NCI-H2029 treated with DMSO at 0.1 percent for 48 hours (cell line): ENCODE data around the gene C10orf105.

Experiments used
- DNase-seq: peaks from one replicate; lab custom pipeline; 2025; lab: John Stamatoyannopoulos, UW

Gene C10orf105

DNA sequence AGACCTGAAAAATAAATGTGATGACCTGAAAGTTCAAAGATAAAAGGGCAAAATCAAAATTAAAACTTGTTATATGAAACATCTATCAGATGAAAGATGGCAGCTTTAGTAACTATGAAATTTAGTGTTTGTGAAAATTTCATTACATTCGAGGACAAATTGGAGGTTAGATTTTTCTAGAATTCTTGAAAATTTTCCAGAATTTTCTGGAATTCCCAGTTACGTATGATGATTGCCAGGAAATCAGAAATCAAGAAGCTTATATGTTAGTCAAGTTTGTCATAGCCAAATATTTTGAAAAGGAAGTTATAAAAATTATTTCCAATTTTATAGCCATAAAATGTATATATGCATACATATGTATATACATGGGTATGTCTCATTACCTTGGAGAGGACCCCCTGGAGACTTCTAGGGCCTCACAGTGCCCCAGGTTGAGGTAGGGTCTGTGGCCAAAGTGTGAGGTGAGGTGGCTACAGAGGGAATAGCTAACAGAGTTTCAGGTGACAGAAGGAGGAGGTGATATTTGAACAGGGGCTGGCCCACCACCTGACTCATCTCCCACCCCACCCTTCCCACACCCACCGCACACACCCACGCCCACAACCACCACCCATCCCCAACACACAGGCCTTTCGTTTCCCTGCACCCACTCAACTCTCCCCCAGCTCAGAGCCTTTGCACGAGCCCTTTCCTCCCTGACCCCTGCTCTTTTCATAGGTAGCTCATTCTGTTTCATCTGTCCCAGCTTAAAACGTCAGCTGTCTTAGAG, 21.5 kb downstream of the C10orf105 start:
- DNase-seq, result no peak

DNA sequence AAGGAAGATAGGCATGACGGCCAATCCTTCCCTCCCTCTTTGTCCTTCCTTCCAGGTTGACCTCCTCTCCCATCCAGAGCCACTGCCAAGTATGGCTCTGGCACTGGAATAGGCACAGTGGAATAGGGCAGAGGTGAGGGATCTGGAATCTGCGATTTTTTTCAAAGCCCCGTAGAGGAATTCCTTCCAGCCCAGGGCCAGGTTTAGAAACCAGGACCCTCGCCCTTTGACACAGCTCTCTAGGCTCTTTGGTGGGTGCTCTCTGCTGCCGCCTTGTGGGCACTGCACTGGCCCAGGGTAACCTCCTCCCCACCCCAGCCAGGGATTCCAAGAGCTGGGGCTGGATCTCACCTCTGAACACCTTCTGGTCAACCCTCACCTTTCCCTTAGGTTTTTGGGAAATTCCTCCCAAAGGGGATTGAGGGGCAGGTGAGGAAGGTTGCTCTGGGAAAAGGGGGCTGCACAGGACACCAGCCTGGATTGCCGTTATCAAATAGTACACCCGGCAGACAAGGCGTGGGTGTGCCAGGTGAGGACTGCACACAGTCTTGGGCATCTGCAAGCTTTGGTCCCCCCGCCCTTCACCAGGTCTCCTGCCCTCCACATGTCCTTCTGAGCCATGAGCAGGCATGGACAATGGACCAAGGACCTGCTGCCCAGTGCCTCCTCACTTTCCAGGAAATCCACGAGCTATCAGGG, 22.8 kb downstream of the C10orf105 start:
- no peak for DNase-seq

DNA sequence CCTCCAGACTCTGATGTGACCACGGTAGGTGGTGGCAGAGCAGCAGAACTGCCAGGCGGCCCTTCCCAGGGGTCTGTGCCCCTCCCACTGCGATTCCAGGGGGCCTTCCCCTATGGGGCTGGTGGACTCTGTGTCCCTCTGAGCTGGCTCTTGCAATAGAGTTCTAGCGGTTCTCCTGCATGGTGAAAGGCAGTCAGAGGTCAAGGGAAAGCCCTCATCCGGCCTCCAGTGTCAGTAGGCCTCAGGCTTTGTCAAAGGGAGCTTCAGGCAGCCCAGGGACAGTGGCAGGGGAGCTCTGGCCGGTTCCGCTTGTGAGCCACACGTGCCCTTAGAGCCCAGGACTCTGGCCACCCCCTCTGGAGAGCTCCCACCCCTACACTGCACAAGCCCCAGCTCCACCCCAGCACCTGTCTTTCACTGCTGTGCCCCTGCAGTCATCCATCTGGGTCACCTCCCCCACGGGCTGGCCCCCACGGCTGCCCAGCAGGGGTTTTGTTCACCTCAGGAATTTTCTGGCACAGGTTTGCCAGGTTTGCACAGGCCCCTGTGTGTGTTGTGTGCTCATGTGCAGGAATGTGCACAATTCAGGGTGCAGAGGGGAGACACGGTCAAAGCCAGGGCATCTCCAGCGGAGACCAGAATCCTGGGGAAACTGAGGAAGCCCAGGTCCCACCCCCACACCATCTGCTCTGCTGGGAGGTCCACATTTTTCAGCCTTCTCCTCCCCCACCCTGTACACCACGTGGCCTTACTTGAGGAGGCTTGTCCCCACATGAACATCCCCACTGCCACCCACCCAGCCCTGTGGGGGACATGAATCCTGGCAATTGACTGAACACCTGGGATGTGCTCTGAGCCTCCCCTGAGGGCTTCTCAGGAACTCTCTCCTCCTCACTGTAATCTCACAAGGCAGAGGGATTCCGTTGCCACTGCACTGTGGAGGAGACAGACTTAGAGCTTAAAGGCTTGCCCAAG, 23.8 kb downstream of the C10orf105 start:
- no peak for DNase-seq

DNA sequence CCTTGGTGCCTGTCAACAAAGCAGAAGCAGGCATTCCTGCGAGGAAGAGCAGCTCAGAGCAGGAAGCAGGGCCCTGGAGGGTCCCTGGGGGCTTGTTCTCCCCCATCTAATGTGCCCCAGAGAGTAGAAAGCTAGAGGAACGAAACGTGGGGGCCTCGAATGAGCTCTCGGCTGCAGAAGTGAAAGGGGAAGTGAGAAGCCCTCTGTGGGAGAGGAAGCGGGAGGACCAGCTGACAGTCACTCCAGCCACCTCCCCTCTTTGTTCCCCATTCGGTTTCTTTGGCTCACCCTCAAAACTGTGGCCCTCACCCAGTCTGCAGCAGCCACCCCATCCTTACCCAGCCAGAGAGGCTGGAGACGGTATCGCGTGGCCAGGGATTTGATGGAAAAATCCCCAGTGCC, 25.0 kb downstream of the C10orf105 start:
- DNase-seq, result no peak

DNA sequence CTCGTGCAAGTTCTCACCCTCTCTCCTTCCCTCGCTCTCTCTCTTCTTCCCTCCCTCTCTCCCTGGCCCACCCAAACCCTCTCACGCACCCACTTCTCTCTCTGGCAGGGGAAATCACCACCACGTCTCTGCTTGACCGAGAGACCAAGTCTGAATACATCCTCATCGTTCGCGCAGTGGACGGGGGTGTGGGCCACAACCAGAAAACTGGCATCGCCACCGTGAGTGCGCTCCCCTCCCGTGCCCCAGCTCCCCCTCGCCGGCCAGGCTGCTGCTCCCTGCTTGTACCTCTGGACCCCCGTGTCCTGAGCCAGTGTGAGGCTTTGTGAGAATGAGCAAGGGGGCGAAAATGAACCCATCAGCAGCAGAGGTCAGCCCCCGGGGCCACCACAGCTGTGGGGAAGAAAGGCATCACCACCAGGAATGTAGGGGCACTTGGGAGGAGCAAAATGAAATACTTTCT, 25.5 kb downstream of the C10orf105 start:
- DNase-seq, result no peak

DNA sequence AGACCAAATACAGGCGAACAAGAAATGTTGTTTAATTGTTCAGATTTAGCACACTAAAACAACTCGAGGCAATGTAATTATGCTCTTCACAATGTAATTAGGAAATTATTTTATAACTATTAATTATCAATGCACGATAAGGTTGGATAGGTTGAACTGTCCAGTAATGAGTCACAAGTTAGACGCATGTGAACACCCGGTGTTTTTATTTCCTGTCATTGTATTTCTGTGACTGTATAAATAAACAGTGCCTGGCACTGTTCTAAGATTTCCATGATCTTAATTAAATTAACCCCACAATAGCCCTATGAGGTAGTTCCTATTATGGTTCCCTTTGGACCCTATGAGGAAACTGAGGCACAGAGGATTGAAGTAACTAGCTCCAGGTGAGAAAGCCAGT, 26.2 kb downstream of the C10orf105 start:
- no peak for DNase-seq

DNA sequence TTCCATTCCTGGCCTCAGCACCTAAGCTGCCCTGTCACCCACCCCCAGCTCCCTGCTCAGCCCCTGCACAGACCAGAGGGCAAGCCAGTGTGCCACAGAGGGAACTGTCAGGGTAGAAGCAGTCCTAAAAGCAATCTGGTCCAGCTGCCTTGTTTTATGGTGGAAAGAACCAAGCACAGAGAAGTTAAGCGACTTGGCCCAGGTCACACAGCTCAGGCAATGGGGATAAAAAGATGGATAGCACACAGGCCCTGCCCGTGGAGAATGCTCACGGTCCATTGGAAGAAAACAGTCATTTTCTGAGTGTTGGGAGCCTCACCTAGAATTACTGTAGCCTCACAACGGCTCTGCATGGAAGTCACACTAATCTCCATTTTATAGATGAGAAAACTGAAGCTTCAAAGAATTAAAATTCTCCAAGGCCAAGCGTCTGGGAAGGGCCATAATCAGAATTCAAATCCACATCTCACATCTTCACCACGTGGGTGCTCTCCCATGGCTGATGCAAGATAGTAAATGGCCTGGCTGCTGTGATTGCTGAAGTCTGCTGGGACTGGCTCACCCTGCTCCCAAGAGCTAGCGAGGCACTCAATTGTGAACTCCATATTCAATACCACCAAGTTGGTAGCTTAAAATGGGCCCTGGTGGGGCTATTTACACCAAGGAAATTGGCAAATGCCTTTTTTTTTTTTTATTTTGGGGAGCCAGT, 26.8 kb downstream of the C10orf105 start:
- no peak for DNase-seq

DNA sequence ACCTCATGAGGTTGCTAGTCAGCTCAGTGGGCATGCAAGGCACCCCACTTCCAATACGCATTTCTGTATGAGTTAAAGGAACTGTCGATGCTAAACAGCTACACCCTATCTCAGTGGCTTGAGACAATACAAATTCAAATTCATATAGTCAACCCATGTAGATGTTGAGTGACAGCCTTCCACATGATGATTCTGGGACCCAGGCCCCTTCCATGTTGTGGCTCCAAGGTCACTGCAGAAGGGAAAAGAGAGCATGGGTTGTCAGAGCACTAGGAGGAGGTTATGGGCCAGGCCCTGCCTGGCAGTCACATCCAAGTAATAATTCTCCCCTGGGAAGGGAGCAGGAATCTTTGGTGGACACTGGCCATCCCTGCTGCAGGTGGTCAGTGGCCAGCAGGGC, 28.2 kb downstream of the C10orf105 start:
- DNase-seq, result no peak

DNA sequence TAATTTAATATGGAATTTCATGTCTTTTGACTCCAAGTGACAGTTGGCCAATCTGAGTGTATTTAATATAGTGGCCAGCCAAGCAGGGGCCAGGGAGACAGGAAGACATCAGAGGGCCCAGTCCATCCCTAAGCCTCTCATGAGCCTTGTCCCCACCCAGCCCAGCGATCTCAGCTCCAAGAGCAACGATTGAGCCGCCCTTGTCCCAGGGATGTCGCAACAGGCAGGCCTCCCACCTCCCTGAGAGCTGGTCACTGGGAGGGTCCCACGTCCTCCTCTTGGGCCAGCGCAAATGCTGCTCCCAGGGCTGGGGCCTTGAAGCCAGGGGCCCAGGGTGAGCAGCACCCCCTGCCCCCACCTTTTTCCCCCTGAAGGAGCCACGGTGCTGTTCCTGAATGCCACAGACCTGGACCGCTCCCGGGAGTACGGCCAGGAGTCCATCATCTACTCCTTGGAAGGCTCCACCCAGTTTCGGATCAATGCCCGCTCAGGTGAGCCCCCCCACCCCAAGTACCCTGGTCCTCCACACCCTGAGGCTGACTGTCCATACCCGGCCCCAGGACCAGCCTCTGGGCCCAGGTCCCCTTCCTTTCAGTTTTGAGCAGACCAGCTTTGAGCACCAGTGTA, 29.4 kb downstream of the C10orf105 start:
- DNase-seq, result no peak

DNA sequence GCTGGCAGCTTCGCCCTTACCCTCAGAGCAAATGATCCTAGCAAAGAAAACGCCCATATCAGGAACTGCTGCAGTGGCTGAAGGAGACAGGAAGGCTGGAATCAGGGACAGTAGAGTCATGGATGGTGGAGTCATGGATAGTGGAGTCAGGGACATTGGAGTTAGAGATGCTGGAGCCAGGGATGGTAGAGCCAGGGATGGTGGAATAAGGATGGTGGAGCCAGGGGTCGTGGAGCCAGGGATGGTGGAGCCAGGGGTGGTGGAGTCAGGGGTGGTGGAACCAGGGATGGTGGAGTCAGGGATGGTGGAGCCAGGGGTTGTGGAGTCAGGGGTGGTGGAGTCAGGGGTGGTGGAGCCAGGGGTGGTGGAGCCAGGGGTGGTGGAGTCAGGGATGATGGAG, 31.3 kb downstream of the C10orf105 start:
- DNase-seq, result no peak

DNA sequence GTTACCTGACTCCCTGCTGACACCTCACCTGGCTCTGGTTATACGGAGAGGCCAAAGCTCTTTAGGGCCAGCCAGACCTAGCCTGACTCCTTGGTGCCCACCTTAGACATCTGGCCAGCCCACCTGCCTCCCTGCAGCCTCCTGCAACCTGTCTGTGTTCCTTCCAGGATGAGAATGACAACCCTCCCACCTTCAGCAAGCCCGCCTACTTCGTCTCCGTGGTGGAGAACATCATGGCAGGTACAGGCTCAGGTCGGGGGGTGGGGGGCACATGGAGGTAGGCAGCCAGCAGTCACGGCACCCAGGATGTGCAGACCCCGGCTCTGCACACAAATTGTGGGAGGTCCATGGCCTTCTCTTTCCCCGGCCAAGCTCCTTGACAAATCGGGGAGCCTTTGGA, 32.1 kb downstream of the C10orf105 start:
- no peak for DNase-seq

DNA sequence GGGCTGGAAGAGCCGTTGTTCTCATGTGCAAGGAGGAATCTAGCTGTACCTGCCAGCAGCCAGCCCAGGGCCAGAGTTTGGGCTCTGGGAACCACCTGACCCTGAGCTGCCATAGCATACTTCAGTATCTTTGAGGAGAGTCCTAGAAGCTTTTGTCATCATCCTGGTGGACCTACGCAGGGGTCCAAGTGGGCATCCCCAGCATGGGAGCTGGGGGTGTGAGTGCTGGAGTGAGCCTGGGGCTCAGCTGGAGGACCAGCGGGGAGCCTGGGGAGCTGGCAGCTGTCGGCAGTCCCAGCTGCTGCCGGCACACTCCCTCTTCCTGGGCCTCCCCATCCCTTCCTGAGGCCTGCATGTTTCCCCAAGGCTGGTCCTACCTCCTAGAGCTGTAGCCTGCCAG, 32.5 kb downstream of the C10orf105 start:
- DNase-seq, result no peak

DNA sequence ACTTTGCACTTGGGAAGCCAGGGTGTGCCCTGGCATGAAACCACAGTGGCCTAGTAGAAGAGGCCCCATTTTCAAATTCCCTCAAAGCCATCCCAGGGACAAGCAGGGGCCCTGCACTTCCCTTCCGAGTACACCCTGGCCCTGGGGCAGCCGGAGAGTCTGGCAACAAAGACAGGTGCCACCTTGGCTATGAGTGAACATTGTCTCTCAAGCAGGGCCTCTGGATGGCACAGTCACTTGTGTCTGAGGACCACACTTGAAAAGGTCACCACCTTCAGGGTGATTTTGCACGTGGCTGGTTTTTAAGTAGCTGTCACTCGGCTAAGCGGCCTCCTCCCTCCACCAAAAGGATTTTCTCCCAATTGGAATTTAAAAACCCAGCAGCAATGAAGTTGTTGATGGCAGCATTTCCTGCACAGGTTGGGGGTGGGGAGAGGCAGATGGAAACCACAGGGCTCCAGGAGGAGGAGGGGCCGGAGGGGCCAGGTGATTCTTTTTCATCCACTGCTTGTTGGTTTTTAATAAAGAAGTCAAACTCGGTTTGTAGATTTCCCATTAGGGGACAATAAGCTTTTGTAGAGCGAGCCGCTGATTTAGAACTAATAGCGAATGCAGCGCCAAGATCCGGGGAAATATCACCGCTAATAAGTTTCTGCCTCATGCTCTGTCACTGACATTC, 33.9 kb downstream of the C10orf105 start:
- no peak for DNase-seq

DNA sequence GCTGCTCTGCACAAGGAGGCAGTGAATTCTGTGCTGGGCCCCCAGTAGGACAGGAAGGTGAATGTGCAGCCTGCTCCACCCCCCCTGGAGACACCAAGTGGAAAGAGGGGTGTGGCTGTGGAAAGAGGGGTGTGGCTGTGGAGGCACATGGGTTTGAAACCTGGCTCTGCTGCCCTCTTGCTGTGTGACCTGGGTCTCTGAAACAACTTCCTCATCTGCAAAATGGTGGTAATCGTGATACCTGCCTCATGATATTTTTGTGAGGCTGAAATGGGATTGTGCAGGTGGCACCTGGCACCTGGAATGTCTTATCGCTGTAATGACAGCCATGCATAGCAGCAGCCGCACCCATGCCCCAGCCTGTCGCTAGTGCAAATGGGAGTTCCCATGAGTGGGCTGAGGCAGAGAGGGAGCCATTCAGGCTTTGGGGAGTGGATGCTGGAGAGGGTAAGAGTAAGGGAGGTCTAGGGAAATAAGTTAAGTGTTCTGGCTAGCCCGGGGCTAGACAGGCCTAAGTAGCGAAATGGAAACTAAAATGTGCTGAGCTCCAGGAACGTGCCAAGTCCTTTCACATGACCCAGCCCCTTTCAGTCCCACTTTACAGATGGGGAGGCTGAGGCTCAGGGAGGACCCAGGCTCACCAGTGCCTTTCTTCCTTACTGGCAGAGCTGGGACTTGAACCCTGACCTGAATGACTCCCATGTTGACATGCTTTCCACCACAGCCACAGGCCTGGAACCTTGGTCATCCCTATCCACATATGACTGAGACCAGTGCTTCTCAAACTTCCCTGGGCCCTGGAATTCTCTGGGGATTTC, 35.0 kb downstream of the C10orf105 start:
- DNase-seq, result no peak

DNA sequence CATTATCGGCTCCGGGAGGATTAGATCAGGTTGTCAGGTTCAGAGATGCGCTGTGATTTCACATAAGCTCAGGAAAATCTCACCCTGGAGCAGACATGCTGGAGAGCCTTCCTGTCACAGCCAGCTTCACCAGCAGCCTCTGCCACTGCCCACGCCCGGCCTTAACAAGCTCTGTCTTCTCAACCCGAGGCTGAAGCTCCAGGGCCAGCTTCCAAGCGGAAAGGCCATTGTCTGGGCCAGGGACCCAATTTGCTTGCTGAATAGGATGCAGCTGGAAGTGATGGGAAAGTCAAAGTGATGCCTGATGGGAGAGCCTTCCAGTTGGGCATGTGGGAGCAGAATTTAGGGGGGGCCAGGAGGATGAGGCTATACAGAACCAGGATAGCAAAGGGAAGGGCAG, 36.3 kb downstream of the C10orf105 start:
- DNase-seq, result no peak

DNA sequence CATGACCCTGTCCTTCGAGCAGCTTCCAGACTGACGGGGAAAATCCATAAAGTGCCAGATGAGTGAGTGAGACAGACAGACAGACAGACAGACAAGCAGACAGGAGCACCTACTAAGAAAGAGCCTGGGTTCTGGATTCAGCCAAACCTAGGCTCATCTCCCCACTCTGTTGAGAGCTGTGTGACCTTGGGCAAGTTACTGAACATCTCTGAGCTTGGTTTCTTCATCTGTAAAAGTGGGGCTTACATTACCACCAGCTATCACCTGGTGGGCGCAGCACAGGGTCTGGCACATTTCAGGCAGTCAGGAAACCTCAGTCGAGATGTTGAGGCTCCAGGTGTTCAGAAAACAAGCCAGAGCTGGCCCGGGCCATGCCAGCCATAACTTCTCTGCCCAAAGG, 37.6 kb downstream of the C10orf105 start:
- no peak for DNase-seq

DNA sequence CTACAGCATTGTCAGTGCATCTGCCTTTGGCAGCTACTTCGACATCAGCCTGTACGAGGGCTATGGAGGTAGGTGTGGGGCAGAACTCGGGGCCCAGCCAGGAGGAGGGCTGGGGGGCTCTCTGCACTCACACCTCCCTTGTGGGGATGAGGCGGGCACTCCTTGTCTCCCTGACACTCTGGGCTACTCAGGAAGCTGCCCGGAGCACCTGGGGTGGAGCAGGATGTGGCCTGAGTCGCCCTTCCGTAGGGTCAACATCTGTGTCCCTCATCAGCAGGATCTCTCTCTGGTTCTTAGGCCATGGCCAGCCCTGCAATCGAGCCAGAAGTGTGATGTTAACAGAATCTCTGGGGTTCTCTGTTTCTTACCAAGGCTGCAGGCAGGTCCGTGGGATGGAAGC, 40.2 kb downstream of the C10orf105 start:
- no peak for DNase-seq

DNA sequence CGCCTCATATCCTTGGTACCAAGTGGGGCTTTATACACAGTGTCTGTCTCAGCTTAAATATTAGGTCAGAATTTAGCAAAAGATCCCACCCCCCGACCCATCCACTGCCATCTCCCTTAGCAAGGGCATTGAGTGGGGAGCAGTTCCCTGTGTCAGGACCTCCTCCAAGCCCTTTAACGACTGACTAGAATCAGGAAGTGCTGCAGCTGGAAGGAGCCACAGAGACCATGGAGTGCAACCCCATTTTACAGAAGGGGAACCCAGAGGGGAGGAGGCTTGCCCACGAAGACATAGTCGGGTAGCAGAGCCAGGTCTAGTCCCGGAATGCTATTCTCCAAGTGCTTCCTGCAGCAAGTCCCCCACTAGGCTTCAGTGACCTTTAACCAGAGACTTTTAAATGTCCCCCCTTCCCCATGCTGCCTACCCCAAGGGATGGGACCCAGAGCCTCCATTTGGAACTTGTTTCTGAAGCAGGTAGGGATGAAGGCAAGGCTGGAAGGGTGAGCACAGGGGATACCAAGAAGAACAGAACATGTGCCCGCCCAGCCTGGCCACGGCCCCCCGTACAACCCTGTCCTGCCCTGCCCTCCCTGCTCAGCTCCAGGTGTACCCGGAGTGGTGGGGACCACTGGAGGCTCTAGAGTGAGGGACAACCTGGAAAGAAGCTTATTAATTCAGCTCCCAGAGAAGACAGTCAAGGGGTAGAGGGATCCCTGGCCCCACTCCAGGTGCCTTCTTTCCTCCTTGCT, 41.3 kb downstream of the C10orf105 start:
- no peak for DNase-seq

DNA sequence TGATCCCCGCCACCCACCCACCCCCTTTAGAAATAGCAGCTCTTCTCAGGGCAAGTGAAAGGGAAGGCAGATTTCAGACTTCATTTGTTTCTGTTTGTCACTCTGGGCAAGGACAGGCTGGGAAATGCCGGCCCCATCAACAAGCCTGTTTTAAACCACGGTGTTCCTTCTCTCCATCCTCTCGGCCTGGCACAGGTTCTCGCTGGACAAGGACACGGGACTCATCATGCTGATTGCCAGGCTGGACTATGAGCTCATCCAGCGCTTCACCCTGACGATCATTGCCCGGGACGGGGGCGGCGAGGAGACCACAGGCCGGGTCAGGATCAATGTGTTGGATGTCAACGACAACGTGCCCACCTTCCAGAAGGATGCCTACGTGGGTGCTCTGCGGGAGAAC, 42.3 kb downstream of the C10orf105 start:
- no peak for DNase-seq
